Type B pancreatic cell (in vitro differentiated cells): Measurements from ENCODE around the gene LKAAEAR1. TPM values are rescaled to one million over a fixed set of nuclear protein-coding genes. Genes with fewer than 3 reads are reported as not detected.

Source experiments
- DNase-seq: peaks from one replicate; pipeline ENCODE4 v3.0.0; 2021; ENCODE audit warnings: mixed read lengths; ENCODE audit not compliant: unreplicated experiment; ENCODE audit errors: extremely low spot score
- H3K27ac Mint-ChIP-seq: 2 replicates; pipeline ENCODE4 v1.8.0; 2021; ENCODE audit warnings: mild to moderate bottlenecking, mixed read lengths
- H3K27me3 Mint-ChIP-seq: 2 replicates; pipeline ENCODE4 v1.8.0; 2021; ENCODE audit warnings: mixed read lengths
- H3K36me3 Mint-ChIP-seq: 2 replicates; pipeline ENCODE4 v1.8.0; 2021; ENCODE audit warnings: mixed read lengths
- H3K4me1 Mint-ChIP-seq: one replicate; pipeline ENCODE4 v1.8.0; 2021; ENCODE audit warnings: mixed read lengths; ENCODE audit not compliant: unreplicated experiment
- H3K4me3 Mint-ChIP-seq: 2 replicates; pipeline ENCODE4 v1.8.0; 2021; ENCODE audit warnings: mild to moderate bottlenecking, mixed read lengths
- H3K9me3 Mint-ChIP-seq: 2 replicates; pipeline ENCODE4 v1.8.0; 2021; ENCODE audit warnings: mixed read lengths
- CTCF ChIP-seq: fragments of 200-600 bp; sonication (generic); conservative IDR thresholded peaks from 2 replicates; pipeline ENCODE4 v1.5.0; 2021; ENCODE audit warnings: antibody characterized with exemption, mild to moderate bottlenecking
- total RNA-seq: library from RNA; stranded (reverse); gene quantifications from 2 replicates; pipeline ENCODE4 v1.2.1, GENCODE V29; 2021; ENCODE audit warnings: low replicate concordance

The LKAAEAR1 gene
- total RNA-seq, 1 donor from 2014 or later, result not detected

DNA sequence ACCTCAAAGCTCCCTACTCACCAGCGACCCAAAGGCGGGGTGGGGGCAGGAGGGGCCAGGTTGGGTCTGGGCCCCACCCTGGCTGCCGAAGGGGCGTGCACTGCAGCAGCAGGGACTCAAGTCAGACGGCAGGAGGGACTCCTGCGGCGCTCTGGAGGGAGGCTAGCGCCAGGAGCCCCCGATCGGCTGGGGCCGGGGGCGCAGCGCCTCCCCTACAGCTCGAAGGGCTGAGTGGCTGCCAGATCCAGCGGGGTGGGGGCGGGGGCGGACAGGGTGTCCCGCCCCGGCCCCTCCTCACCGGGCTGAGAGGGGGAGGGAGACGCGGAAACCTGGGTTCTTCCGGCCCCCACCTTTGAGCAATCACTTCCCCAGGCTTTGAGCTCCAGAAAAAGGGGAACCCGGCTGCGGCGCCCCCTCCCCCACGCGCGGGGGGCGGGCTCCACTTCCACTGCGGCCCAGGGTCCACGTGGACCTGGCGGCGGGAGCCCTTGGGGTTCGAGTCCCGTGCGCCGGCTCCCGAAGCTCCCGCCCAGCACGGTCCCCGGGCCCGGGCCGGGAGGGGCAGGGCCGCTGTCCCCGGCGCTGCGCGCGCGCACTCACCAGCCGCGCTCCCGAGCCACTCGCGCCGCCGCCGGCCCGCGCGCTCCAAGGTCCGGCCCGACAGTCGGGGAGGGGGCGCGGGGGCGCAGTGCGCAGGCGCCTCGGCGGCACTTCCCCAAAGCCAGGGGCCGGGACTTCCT, 4.8 kb downstream of the LKAAEAR1 start, which contains the start of gene RGS19:
Gene RGS19 (minus strand): TSS at position 246 of the 740 bp plus-strand sequence. CDS start 2,632 bp downstream, outside the sequence.
- DNase-seq, result peak; percentile 83
- no peaks in the 10 kb centered on the region for H3K9me3 Mint-ChIP-seq
- H3K27ac Mint-ChIP-seq, result no peak within 1 kb of the TSS
- H3K4me1 Mint-ChIP-seq, result peaks cover 22% of the 10 kb centered on the region
- H3K27me3 Mint-ChIP-seq, result peaks cover 24% of the 10 kb centered on the region
- TF ChIP-seq CTCF, result no peak
- no peaks in the 10 kb centered on the region for H3K36me3 Mint-ChIP-seq
- H3K4me3 Mint-ChIP-seq, result peak within 1 kb of the TSS; percentile 83

DNA sequence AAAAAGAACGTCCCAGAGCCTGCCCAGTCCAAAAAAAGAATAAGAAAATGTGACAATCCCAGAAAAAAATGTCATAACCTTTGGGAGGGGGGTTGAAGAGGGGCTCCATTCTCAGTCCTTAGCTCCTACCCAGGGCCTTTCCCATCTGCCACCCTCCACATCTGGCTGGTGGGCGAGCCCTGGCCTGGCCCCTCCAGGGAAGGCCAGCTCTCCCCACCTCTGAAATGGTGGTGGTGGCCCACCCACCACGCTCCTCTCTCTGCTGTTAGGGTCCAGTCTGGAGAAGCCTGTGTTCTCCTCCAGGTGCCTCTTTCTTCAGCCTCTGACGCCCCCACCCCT, 5.3 kb downstream of the LKAAEAR1 start:
- peak overlapping the region; percentile 74 for H3K4me3 Mint-ChIP-seq
- H3K36me3 Mint-ChIP-seq, result no peaks in the 10 kb centered on the region
- H3K9me3 Mint-ChIP-seq, result no peaks in the 10 kb centered on the region
- TF ChIP-seq CTCF, result no peak
- H3K27ac Mint-ChIP-seq, result no peak overlapping the region
- H3K27me3 Mint-ChIP-seq, result peaks cover 20% of the 10 kb centered on the region
- H3K4me1 Mint-ChIP-seq, result peaks cover 18% of the 10 kb centered on the region
- no peak for DNase-seq

- Mint-ChIP-seq H3K9me3 (no peaks in the 10 kb centered on the region), H3K4me3 (no peak overlapping the region), H3K27me3 (peaks cover 17% of the 10 kb centered on the region), H3K36me3 (no peaks in the 10 kb centered on the region), H3K27ac (no peak overlapping the region), H3K4me1 (peaks cover 18% of the 10 kb centered on the region)
- DNase-seq, result no peak
- TF ChIP-seq CTCF, result no peak
These were observed 6.2 kb downstream of the LKAAEAR1 start for GRCh38 chr20:64077876-64078551.

- Mint-ChIP-seq H3K4me3 (no peak overlapping the region), H3K9me3 (no peaks in the 10 kb centered on the region)
- no peak for TF ChIP-seq CTCF
These were observed 6.7 kb downstream of the LKAAEAR1 start for GRCh38 chr20:64077541-64077875.

GRCh38 chr20:64077094-64077493, 7.1 kb downstream of the LKAAEAR1 start:
- no peak for DNase-seq
- H3K36me3 Mint-ChIP-seq, result no peaks in the 10 kb centered on the region
- H3K9me3 Mint-ChIP-seq, result no peaks in the 10 kb centered on the region
- TF ChIP-seq CTCF, result no peak
- H3K27ac Mint-ChIP-seq, result no peak overlapping the region
- peaks cover 9% of the 10 kb centered on the region for H3K27me3 Mint-ChIP-seq
- peaks cover 17% of the 10 kb centered on the region for H3K4me1 Mint-ChIP-seq
- H3K4me3 Mint-ChIP-seq, result no peak overlapping the region

More at GRCh38 chr20:64077541-64077875, 6.7 kb downstream of the LKAAEAR1 start:
- H3K36me3 Mint-ChIP-seq, result no peaks in the 10 kb centered on the region
- H3K4me1 Mint-ChIP-seq, result peaks cover 18% of the 10 kb centered on the region
- no peak overlapping the region for H3K27ac Mint-ChIP-seq
- DNase-seq, result no peak
- peaks cover 13% of the 10 kb centered on the region for H3K27me3 Mint-ChIP-seq
